H9 (cell line): ENCODE results near the gene THRB. TPM values are rescaled to one million over a fixed set of nuclear protein-coding genes. Genes with fewer than 3 reads are reported as not detected.

Source experiments
- DNase-seq: peaks from one replicate; pipeline ENCODE4 v3.0.0-alpha.2; 2017
- H2AFZ ChIP-seq: one replicate; pipeline ENCODE4 v1.6.1; 2013; ENCODE audit warnings: mild to moderate bottlenecking, low read length, control low read depth, moderate library complexity
- H2AK5ac ChIP-seq: 2 replicates; pipeline ENCODE4 v1.6.1; 2013; ENCODE audit warnings: low read length, control low read depth, mixed read lengths; ENCODE audit not compliant: insufficient read length
- H2BK120ac ChIP-seq: one replicate; pipeline ENCODE4 v1.6.1; 2013; ENCODE audit warnings: low read depth, mild to moderate bottlenecking, low read length, control low read depth, inconsistent platforms; ENCODE audit not compliant: poor library complexity, severe bottlenecking
- H2BK12ac ChIP-seq: 2 replicates; pipeline ENCODE4 v1.6.1; 2013; ENCODE audit warnings: low read length, control low read depth, mixed read lengths, low read depth; ENCODE audit not compliant: insufficient read length
- H2BK15ac ChIP-seq: 2 replicates; pipeline ENCODE4 v1.6.1; 2013; ENCODE audit warnings: low read depth, low read length, control low read depth
- H2BK20ac ChIP-seq: one replicate; pipeline ENCODE4 v1.6.1; 2013; ENCODE audit warnings: low read depth, mild to moderate bottlenecking, low read length, control low read depth, inconsistent platforms; ENCODE audit not compliant: poor library complexity, severe bottlenecking
- H2BK5ac ChIP-seq: 2 replicates; pipeline ENCODE4 v1.6.1; 2013; ENCODE audit warnings: low read length, control low read depth, mixed read lengths; ENCODE audit not compliant: insufficient read length
- H3K14ac ChIP-seq: 2 replicates; pipeline ENCODE4 v1.6.1; 2013; ENCODE audit warnings: low read length, control low read depth; ENCODE audit not compliant: insufficient read depth
- H3K18ac ChIP-seq: 2 replicates; pipeline ENCODE4 v1.6.1; 2013; ENCODE audit warnings: low read depth, mild to moderate bottlenecking, mixed read lengths, low read length, control low read depth; ENCODE audit not compliant: insufficient read length
- H3K23ac ChIP-seq: 2 replicates; pipeline ENCODE4 v1.6.1; 2013; ENCODE audit warnings: low read length, control low read depth, mixed read lengths, low read depth; ENCODE audit not compliant: insufficient read length
- H3K23me2 ChIP-seq: 2 replicates; pipeline ENCODE4 v1.6.1; 2013; ENCODE audit warnings: low read depth, mild to moderate bottlenecking, mixed read lengths, low read length, control low read depth; ENCODE audit not compliant: insufficient read length, poor library complexity, severe bottlenecking
- H3K27ac ChIP-seq: 2 replicates; pipeline ENCODE4 v1.5.1; 2013; ENCODE audit warnings: low read length, control low read depth, mixed read lengths, low read depth; ENCODE audit not compliant: insufficient read length
- H3K27me3 ChIP-seq: 2 replicates; pipeline ENCODE4 v1.6.1; 2013; ENCODE audit warnings: low read length, control low read depth, inconsistent platforms; ENCODE audit not compliant: insufficient read depth
- H3K4ac ChIP-seq: 2 replicates; pipeline ENCODE4 v1.6.1; 2013; ENCODE audit warnings: low read depth, mild to moderate bottlenecking, control low read depth, inconsistent platforms, low read length, moderate library complexity
- H3K4me1 ChIP-seq: 2 replicates; pipeline ENCODE4 v1.6.1; 2013; ENCODE audit warnings: low read length, control low read depth, inconsistent platforms; ENCODE audit not compliant: insufficient read depth
- H3K4me2 ChIP-seq: 2 replicates; pipeline ENCODE4 v1.6.1; 2013; ENCODE audit warnings: low read length, control low read depth, mixed read lengths; ENCODE audit not compliant: insufficient read length, insufficient read depth
- H3K56ac ChIP-seq: 2 replicates; pipeline ENCODE4 v1.6.1; 2013; ENCODE audit warnings: low read depth, mild to moderate bottlenecking, mixed read lengths, low read length, control low read depth; ENCODE audit not compliant: insufficient read length
- H3K79me1 ChIP-seq: 2 replicates; pipeline ENCODE4 v1.6.1; 2013; ENCODE audit warnings: low read depth, mild to moderate bottlenecking, moderate library complexity, low read length, control low read depth, inconsistent platforms; ENCODE audit not compliant: insufficient read depth, poor library complexity, severe bottlenecking
- H3K79me2 ChIP-seq: 2 replicates; pipeline ENCODE4 v1.6.1; 2013; ENCODE audit warnings: low read length, control low read depth, inconsistent platforms; ENCODE audit not compliant: insufficient read depth
- H3K9ac ChIP-seq: 2 replicates; pipeline ENCODE4 v1.6.1; 2013; ENCODE audit warnings: low read length, control low read depth, mixed read lengths; ENCODE audit not compliant: insufficient read length; ENCODE audit errors: extremely low read depth
- H3K9me3 ChIP-seq: one replicate; pipeline ENCODE4 v1.6.1; 2013; ENCODE audit warnings: low read depth, low read length, inconsistent platforms; ENCODE audit not compliant: control insufficient read depth
- H3T11ph ChIP-seq: one replicate; pipeline ENCODE4 v1.6.1; 2013; ENCODE audit warnings: mild to moderate bottlenecking, low read length, control low read depth, inconsistent platforms
- H4K20me1 ChIP-seq: one replicate; pipeline ENCODE4 v1.6.1; 2013; ENCODE audit not compliant: control insufficient read depth, insufficient read length, insufficient read depth
- H4K5ac ChIP-seq: 2 replicates; pipeline ENCODE4 v1.6.1; 2013; ENCODE audit warnings: low read depth, mild to moderate bottlenecking, mixed read lengths, low read length, control low read depth; ENCODE audit not compliant: insufficient read length
- H4K8ac ChIP-seq: replicated peaks from 2 replicates; pipeline ENCODE4 v1.6.1; 2013; ENCODE audit warnings: low read length, control low read depth, mixed read lengths, low read depth; ENCODE audit not compliant: insufficient read length
- H4K91ac ChIP-seq: 2 replicates; pipeline ENCODE4 v1.6.1; 2013; ENCODE audit warnings: low read depth, mild to moderate bottlenecking, moderate library complexity, mixed read lengths, low read length, control low read depth; ENCODE audit not compliant: insufficient read length
- H3K27ac Mint-ChIP-seq, 3 experiments: 2 replicates in 2 of 3; 3 replicates in 1 of 3; pipeline ENCODE4 v1.8.0; 2020 to 2021; ENCODE audit warnings: mixed read lengths in 3 of 3, mild to moderate bottlenecking in 1 of 3, moderate library complexity in 1 of 3
- H3K27me3 Mint-ChIP-seq: 2 replicates; pipeline ENCODE4 v1.8.0; 2021; ENCODE audit warnings: low read depth, mild to moderate bottlenecking, moderate library complexity, mixed read lengths
- H3K36me3 Mint-ChIP-seq, 3 experiments: 2 replicates in 2 of 3; 3 replicates in 1 of 3; pipeline ENCODE4 v1.8.0; 2020 to 2021; ENCODE audit warnings: low read depth in 3 of 3, mixed read lengths in 3 of 3; ENCODE audit not compliant: insufficient read depth in 1 of 3
- H3K4me1 Mint-ChIP-seq, 2 experiments: 2 replicates each; pipeline ENCODE4 v1.8.0; 2020; ENCODE audit warnings: mixed read lengths in 2 of 2
- H3K4me3 Mint-ChIP-seq, 2 experiments: 2 replicates in 1 of 2; 3 replicates in 1 of 2; pipeline ENCODE4 v1.8.0; 2020 to 2021; ENCODE audit warnings: mild to moderate bottlenecking in 2 of 2, mixed read lengths in 2 of 2, moderate library complexity in 1 of 2
- H3K9me3 Mint-ChIP-seq, 2 experiments: 2 replicates in 1 of 2; 3 replicates in 1 of 2; pipeline ENCODE4 v1.8.0; 2020; ENCODE audit warnings: mild to moderate bottlenecking in 2 of 2, mixed read lengths in 2 of 2, moderate library complexity in 1 of 2
- WGBS: extraction: QIAGEN DNeasy Blood & Tissue Kit; methylation state at CpG from one replicate; pipeline ENCODE4 v1.1.7; 2013; ENCODE audit warnings: missing lambda C conversion rate, low lambda C conversion rate, mixed read lengths; ENCODE audit not compliant: insufficient read length; ENCODE audit errors: extremely low coverage; 5-methylcytosine and 5-hydroxymethylcytosine counted together
- total RNA-seq: library from RNA; stranded (reverse); gene quantifications from 2 replicates; pipeline ENCODE4 v1.2.1, GENCODE V29; 2021
- TF ChIP-seq, protein P1 (sequence below): fragments of 200-600 bp; sonication (generic); conservative IDR thresholded peaks from 3 replicates; pipeline ENCODE4 v1.8.0; 2021; ENCODE audit warnings: antibody characterized with exemption, mild to moderate bottlenecking

THRB gene
- total RNA-seq, 1 experiment from 2014 or later = 8.6 TPM

DNA sequence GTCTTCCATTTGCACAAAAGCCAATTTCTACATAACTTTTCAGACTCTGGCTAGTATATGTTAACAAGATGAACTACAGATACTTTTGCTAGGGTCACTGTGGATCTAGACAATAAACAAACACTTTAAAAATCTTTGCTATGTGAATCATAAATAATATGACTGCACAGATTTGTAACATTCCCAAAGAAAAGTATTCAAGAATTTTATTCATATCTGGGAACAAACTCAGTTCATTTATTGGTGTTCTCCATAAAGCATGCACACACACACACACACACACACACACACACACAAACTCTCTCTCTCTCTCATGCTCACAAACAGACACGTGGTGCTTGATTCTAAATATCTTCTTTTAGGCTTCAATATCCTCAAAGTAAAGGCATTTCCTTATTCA lies 18.8 kb upstream of the THRB start:
- no peaks in the 10 kb centered on the region for H3K4me1 ChIP-seq
- H2AFZ ChIP-seq = no peak overlapping the region
- no peak overlapping the region for H3K9ac ChIP-seq
- H3K36me3 Mint-ChIP-seq = no peaks in the 10 kb centered on the region
- no peak overlapping the region for H3K27ac Mint-ChIP-seq
- H4K20me1 ChIP-seq = no peaks in the 10 kb centered on the region
- H3K4me1 Mint-ChIP-seq = peaks cover 1 to 7% of the 10 kb centered on the region in 2 experiments
- H3K23me2 ChIP-seq = no peaks in the 10 kb centered on the region
- TF ChIP-seq, protein P1, sequence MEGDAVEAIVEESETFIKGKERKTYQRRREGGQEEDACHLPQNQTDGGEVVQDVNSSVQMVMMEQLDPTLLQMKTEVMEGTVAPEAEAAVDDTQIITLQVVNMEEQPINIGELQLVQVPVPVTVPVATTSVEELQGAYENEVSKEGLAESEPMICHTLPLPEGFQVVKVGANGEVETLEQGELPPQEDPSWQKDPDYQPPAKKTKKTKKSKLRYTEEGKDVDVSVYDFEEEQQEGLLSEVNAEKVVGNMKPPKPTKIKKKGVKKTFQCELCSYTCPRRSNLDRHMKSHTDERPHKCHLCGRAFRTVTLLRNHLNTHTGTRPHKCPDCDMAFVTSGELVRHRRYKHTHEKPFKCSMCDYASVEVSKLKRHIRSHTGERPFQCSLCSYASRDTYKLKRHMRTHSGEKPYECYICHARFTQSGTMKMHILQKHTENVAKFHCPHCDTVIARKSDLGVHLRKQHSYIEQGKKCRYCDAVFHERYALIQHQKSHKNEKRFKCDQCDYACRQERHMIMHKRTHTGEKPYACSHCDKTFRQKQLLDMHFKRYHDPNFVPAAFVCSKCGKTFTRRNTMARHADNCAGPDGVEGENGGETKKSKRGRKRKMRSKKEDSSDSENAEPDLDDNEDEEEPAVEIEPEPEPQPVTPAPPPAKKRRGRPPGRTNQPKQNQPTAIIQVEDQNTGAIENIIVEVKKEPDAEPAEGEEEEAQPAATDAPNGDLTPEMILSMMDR = no peak
- no peak overlapping the region for H3K4ac ChIP-seq
- no peak overlapping the region for H3K27ac ChIP-seq
- H2BK12ac ChIP-seq = no peak overlapping the region
- H3T11ph ChIP-seq = no peak overlapping the region
- no peak overlapping the region for H3K56ac ChIP-seq
- no peak for DNase-seq
- no peak overlapping the region for H3K4me3 Mint-ChIP-seq
- no peak overlapping the region for H4K5ac ChIP-seq
- H2BK120ac ChIP-seq = no peak overlapping the region
- no peak overlapping the region for H3K18ac ChIP-seq
- no peak overlapping the region for H2AK5ac ChIP-seq
- no peak overlapping the region for H4K8ac ChIP-seq
- no peaks in the 10 kb centered on the region; the same call in 1 of the 2 replicates for H3K27me3 ChIP-seq
- no peak overlapping the region for H2BK5ac ChIP-seq
- H2BK20ac ChIP-seq = no peak overlapping the region
- no peaks in the 10 kb centered on the region for H3K79me2 ChIP-seq
- no peak overlapping the region for H4K91ac ChIP-seq
- no peak overlapping the region for H3K23ac ChIP-seq
- no peak overlapping the region for H3K14ac ChIP-seq
- H3K4me2 ChIP-seq = no peak overlapping the region
- no peaks in the 10 kb centered on the region for H3K79me1 ChIP-seq
- peaks cover 32% of the 10 kb centered on the region for H3K27me3 Mint-ChIP-seq
- no CpG with 5 or more reads among the region's 1 CpG for WGBS
- no peaks in the 10 kb centered on the region for H3K9me3 ChIP-seq
- no peaks in the 10 kb centered on the region for H3K9me3 Mint-ChIP-seq
- no peak overlapping the region for H2BK15ac ChIP-seq
